Loucy (cell line): ENCODE results near the gene LMO2.

ENCODE experiments used
- H2AFZ ChIP-seq: fragments of 200-600 bp; sonication (generic); 2 replicates; pipeline ENCODE4 v1.6.0; 2016; ENCODE audit warnings: antibody characterized with exemption, mild to moderate bottlenecking, low read length, moderate library complexity
- H3F3A ChIP-seq: fragments of 200-600 bp; 2 replicates; pipeline ENCODE4 v1.6.0; 2016; ENCODE audit warnings: antibody characterized with exemption, low read depth, mild to moderate bottlenecking
- H3K27me3 ChIP-seq: fragments of 200-600 bp; sonication (generic); 2 replicates; pipeline ENCODE4 v1.6.1; 2014; ENCODE audit warnings: low read length, mild to moderate bottlenecking; ENCODE audit not compliant: insufficient read depth, poor library complexity, severe bottlenecking
- H3K36me3 ChIP-seq: fragments of 200-600 bp; sonication (generic); 2 replicates; pipeline ENCODE4 v1.6.1; 2016; ENCODE audit warnings: low read length; ENCODE audit not compliant: insufficient read depth
- H3K4me1 ChIP-seq: fragments of 200-600 bp; sonication (generic); 2 replicates; pipeline ENCODE4 v1.5.1; 2014; ENCODE audit warnings: low read length, mild to moderate bottlenecking; ENCODE audit not compliant: insufficient read depth, poor library complexity, severe bottlenecking
- H3K4me2 ChIP-seq: fragments of 200-600 bp; sonication (generic); 2 replicates; pipeline ENCODE4 v1.6.0; 2014; ENCODE audit warnings: antibody characterized with exemption, low read length, low read depth, mild to moderate bottlenecking; ENCODE audit not compliant: poor library complexity, severe bottlenecking
- H3K4me3 ChIP-seq: fragments of 200-600 bp; sonication (generic); 2 replicates; pipeline ENCODE4 v1.5.1; 2014; ENCODE audit warnings: low read length, mild to moderate bottlenecking, mixed read lengths; ENCODE audit not compliant: poor library complexity, severe bottlenecking
- H3K79me2 ChIP-seq: fragments of 200-600 bp; sonication (generic); 2 replicates; pipeline ENCODE4 v1.6.1; 2014; ENCODE audit warnings: low read length; ENCODE audit not compliant: insufficient read depth
- H3K9ac ChIP-seq: fragments of 200-600 bp; sonication (generic); 2 replicates; pipeline ENCODE4 v1.6.0; 2014; ENCODE audit warnings: mild to moderate bottlenecking, low read depth, low read length, moderate library complexity; ENCODE audit not compliant: poor library complexity, severe bottlenecking
- H3K9me2 ChIP-seq: fragments of 200-600 bp; sonication (generic); replicated peaks from 2 replicates; pipeline ENCODE4 v1.6.1; 2016; ENCODE audit warnings: low read depth, low read length, mixed read lengths
- H3K9me3 ChIP-seq: fragments of 200-600 bp; sonication (generic); 2 replicates; pipeline ENCODE4 v1.6.1; 2014; ENCODE audit warnings: mild to moderate bottlenecking, antibody characterized with exemption, low read length, low read depth; ENCODE audit not compliant: insufficient read depth
- H4K20me1 ChIP-seq: fragments of 200-600 bp; sonication (generic); 2 replicates; pipeline ENCODE4 v1.6.0; 2014; ENCODE audit warnings: antibody characterized with exemption, low read length, mild to moderate bottlenecking; ENCODE audit not compliant: insufficient read depth, poor library complexity, severe bottlenecking
- EZH2phosphoT487 ChIP-seq: fragments of 200-600 bp; IDR thresholded peaks from 2 replicates; pipeline ENCODE4 v1.6.1; 2018; ENCODE audit warnings: antibody characterized with exemption, mild to moderate bottlenecking, moderate library complexity, borderline replicate concordance
- TF ChIP-seq, protein P1 (sequence below): fragments of 200-600 bp; sonication (generic); conservative IDR thresholded peaks from 2 replicates; pipeline ENCODE4 v1.5.1; 2014; ENCODE audit warnings: mild to moderate bottlenecking, antibody characterized with exemption, low read length

LMO2 gene

GRCh38 chr11:33930317-33931021, 38.6 kb upstream of the LMO2 start:
- Histone ChIP-seq H3K9me2 (no peaks in the 10 kb centered on the region), H3K79me2 (no peaks in the 10 kb centered on the region), H3K9ac (peak overlapping the region; percentile 44), H3K9me3 (no peaks in the 10 kb centered on the region; the same call in 1 of the 2 replicates), H3F3A (no peaks in the 10 kb centered on the region), H4K20me1 (no peaks in the 10 kb centered on the region), H2AFZ (peak overlapping the region; percentile 64), H3K4me3 (peak overlapping the region; percentile 12), H3K4me2 (peak overlapping the region; percentile 38), H3K36me3 (no peaks in the 10 kb centered on the region), H3K27me3 (no peaks in the 10 kb centered on the region), H3K4me1 (peaks cover 38% of the 10 kb centered on the region)
- TF ChIP-seq, protein P1, sequence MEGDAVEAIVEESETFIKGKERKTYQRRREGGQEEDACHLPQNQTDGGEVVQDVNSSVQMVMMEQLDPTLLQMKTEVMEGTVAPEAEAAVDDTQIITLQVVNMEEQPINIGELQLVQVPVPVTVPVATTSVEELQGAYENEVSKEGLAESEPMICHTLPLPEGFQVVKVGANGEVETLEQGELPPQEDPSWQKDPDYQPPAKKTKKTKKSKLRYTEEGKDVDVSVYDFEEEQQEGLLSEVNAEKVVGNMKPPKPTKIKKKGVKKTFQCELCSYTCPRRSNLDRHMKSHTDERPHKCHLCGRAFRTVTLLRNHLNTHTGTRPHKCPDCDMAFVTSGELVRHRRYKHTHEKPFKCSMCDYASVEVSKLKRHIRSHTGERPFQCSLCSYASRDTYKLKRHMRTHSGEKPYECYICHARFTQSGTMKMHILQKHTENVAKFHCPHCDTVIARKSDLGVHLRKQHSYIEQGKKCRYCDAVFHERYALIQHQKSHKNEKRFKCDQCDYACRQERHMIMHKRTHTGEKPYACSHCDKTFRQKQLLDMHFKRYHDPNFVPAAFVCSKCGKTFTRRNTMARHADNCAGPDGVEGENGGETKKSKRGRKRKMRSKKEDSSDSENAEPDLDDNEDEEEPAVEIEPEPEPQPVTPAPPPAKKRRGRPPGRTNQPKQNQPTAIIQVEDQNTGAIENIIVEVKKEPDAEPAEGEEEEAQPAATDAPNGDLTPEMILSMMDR, result no peak
- TF ChIP-seq EZH2phosphoT487, result no peak

DNA sequence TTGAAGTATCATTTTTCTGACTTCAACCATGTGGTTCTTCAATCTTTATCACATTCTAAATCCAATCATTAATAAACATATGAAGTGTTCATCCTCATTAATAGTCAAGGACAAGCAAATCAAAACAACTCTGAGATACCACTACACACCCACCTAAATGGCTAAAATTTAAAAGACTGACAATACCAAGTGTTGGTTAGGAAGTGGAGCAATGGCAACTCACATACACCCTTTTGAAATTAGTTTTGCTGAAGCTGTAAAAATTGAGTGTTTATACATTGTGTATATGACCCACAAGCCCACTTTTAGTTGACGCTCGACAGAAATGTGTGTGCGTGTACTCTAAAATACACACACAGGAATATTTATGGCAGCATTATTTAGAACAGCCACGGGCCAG, 36.7 kb upstream of the LMO2 start:
- H4K20me1 ChIP-seq, result no peaks in the 10 kb centered on the region
- no peak overlapping the region for H3K9ac ChIP-seq
- no peaks in the 10 kb centered on the region for H3F3A ChIP-seq
- H3K9me2 ChIP-seq, result no peaks in the 10 kb centered on the region
- H2AFZ ChIP-seq, result no peak overlapping the region
- no peak overlapping the region for H3K4me2 ChIP-seq
- no peaks in the 10 kb centered on the region for H3K27me3 ChIP-seq
- TF ChIP-seq, protein P1, result no peak
- no peak for TF ChIP-seq EZH2phosphoT487
- H3K9me3 ChIP-seq, result no peaks in the 10 kb centered on the region; the same call in 1 of the 2 replicates
- no peaks in the 10 kb centered on the region for H3K36me3 ChIP-seq
- H3K79me2 ChIP-seq, result no peaks in the 10 kb centered on the region
- H3K4me1 ChIP-seq, result peaks cover 23% of the 10 kb centered on the region
- no peak overlapping the region for H3K4me3 ChIP-seq

GRCh38 chr11:33926671-33927552, 35.0 kb upstream of the LMO2 start:
- no peak for TF ChIP-seq EZH2phosphoT487
- TF ChIP-seq, protein P1, result no peak
- no peak overlapping the region for H2AFZ ChIP-seq
- H4K20me1 ChIP-seq, result no peaks in the 10 kb centered on the region
- no peaks in the 10 kb centered on the region for H3K79me2 ChIP-seq
- H3K9ac ChIP-seq, result no peak overlapping the region
- no peak overlapping the region for H3K4me2 ChIP-seq
- peaks cover 14% of the 10 kb centered on the region for H3K4me1 ChIP-seq
- no peak overlapping the region for H3K4me3 ChIP-seq
- no peaks in the 10 kb centered on the region for H3K9me2 ChIP-seq
- H3K36me3 ChIP-seq, result no peaks in the 10 kb centered on the region
- no peaks in the 10 kb centered on the region; the same call in 1 of the 2 replicates for H3K9me3 ChIP-seq
- H3F3A ChIP-seq, result no peaks in the 10 kb centered on the region
- H3K27me3 ChIP-seq, result no peaks in the 10 kb centered on the region
